Stomach (tissue), 9 donors: Measurements from ENCODE around the gene PARVB. TPM values are rescaled to one million over a fixed set of nuclear protein-coding genes. Genes with fewer than 3 reads are reported as not detected.

Experiments
- DNase-seq, 2 donors: peaks; one replicate each; pipeline versions ENCODE4 v3.0.0 to v3.0.0-alpha.2; 2013 to 2019
- H3K27ac ChIP-seq, 5 donors: fragments of 200-600 bp in 4 of 5; sonication (generic) in 4 of 5; one replicate each; pipeline ENCODE4 v1.5.1; 2013 to 2019; ENCODE audit warnings: mild to moderate bottlenecking in 1 of 5, moderate library complexity in 1 of 5
- H3K27me3 ChIP-seq, 3 donors: fragments of 200-600 bp; sonication (generic); one replicate each; pipeline ENCODE4 v1.5.1; 2017 to 2019; ENCODE audit warnings: mixed run types in 1 of 3
- H3K36me3 ChIP-seq, 4 donors: fragments of 200-600 bp; sonication (generic); 1 replicate in 3 of 4; 2 replicates in 1 of 4; pipeline ENCODE4 v1.5.1; 2016 to 2019
- H3K4me1 ChIP-seq, 4 donors: fragments of 200-600 bp; sonication (generic); one replicate each; pipeline ENCODE4 v1.5.1; 2016 to 2019
- H3K4me3 ChIP-seq, 4 donors: fragments of 200-600 bp; sonication (generic) in 3 of 4; one replicate each; pipeline ENCODE4 v1.5.1; 2016 to 2019; ENCODE audit warnings: mild to moderate bottlenecking in 1 of 4
- H3K9me3 ChIP-seq, 4 donors: fragments of 200-600 bp; sonication (generic); one replicate each; pipeline ENCODE4 v1.5.1; 2016 to 2019
- EP300 ChIP-seq: sonication (generic); formaldehyde crosslinking; IDR thresholded peaks from one replicate; pipeline ENCODE4 v1.6.1; 2017; ENCODE audit warnings: antibody characterized with exemption
- POLR2A ChIP-seq, 4 donors: fragments of 450-650 bp; IDR thresholded peaks; one replicate each; pipeline ENCODE4 v1.6.1; 2016; ENCODE audit warnings: antibody characterized with exemption in 4 of 4, control low read depth in 2 of 4, mild to moderate bottlenecking in 1 of 4, moderate library complexity in 1 of 4
- POLR2AphosphoS5 ChIP-seq, 3 donors: sonication (generic); formaldehyde crosslinking; IDR thresholded peaks; one replicate each; pipeline ENCODE4 v1.6.1; 2016; ENCODE audit warnings: antibody characterized with exemption in 3 of 3
- WGBS, 5 donors: extraction: QIAGEN DNeasy Blood & Tissue Kit in 3 of 5; methylation state at CpG; one replicate each; pipeline versions ENCODE4 v1.1.5 to v1.1.7; 2013 to 2018; 5-methylcytosine and 5-hydroxymethylcytosine counted together
- intact Hi-C: fragments of 100-400 bp; cut with DNase I; formaldehyde crosslinking; loops from one replicate; pipeline ENCODE4 v1.15.1; 2023; ENCODE audit warnings: low total_unique reads
- polyA plus RNA-seq, 3 donors: library from polyadenylated mRNA; stranded (reverse); fragments of 200-250 nt; gene quantifications; one replicate each; pipeline ENCODE4 v1.2.3, GENCODE V29; 2013
- total RNA-seq, 5 donors: library from RNA; depleted of rRNA; stranded (reverse); fragments of >200 nt; gene quantifications; one replicate each; pipeline versions ENCODE4 v1.1.0 to v1.2.3, GENCODE V29; 2014 to 2016
- TF ChIP-seq, protein P1 (sequence below), 7 experiments: fragments of 450-650 bp in 4 of 7; fragments of 200-600 bp in 3 of 7; sonication (generic) in 3 of 7; IDR thresholded peaks; one replicate each; pipeline ENCODE4 v1.5.1; 2016 to 2019; ENCODE audit warnings: antibody characterized with exemption in 7 of 7, control low read depth in 2 of 7, mild to moderate bottlenecking in 1 of 7
- donor health status: healthy with polysubstance abuse.
- donor health status: Bipolar disorder and iron deficiency.
- donor health status: healthy.

PARVB gene
- total and polyA plus RNA-seq, 8 donors, result 2.9 to 143 (median 19.1) TPM

DNA sequence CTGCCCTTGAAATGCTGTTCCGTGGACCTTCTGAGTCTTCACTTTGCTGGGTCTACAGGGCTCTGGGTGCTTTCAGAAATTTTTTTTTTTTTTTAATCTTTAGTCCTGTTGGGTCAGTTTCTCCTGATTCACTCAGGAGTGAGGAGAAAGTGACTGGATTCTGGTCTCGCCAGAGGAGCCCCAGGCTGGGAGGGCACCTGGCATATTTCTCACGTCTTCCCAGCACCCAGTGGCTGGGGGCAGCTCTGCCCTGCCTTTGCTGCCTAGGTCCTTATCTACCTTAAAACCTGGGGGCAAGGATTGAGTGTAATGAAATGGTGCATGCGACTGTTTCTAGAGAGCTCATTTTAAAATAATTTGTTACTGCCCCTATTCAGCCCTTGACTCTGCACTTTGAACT is 45.5 kb upstream of the PARVB start:
- no peak for DNase-seq
- H3K36me3 ChIP-seq, result peaks cover 78 to 100% (median 99%) of the 10 kb centered on the region in 4 donors
- H3K4me3 ChIP-seq, result no peak overlapping the region
- H3K27me3 ChIP-seq, result no peaks in the 10 kb centered on the region
- WGBS, 5 donors, result 84 to 96% (median 89%) methylated on average over 4 of the region's 4 CpGs
- no peak for TF ChIP-seq POLR2A (IDR thresholded peaks at IDR 0.05)
- no peak for TF ChIP-seq EP300
- TF ChIP-seq, protein P1, sequence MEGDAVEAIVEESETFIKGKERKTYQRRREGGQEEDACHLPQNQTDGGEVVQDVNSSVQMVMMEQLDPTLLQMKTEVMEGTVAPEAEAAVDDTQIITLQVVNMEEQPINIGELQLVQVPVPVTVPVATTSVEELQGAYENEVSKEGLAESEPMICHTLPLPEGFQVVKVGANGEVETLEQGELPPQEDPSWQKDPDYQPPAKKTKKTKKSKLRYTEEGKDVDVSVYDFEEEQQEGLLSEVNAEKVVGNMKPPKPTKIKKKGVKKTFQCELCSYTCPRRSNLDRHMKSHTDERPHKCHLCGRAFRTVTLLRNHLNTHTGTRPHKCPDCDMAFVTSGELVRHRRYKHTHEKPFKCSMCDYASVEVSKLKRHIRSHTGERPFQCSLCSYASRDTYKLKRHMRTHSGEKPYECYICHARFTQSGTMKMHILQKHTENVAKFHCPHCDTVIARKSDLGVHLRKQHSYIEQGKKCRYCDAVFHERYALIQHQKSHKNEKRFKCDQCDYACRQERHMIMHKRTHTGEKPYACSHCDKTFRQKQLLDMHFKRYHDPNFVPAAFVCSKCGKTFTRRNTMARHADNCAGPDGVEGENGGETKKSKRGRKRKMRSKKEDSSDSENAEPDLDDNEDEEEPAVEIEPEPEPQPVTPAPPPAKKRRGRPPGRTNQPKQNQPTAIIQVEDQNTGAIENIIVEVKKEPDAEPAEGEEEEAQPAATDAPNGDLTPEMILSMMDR (IDR thresholded peaks at IDR 0.05), result no peak
- no peak for TF ChIP-seq POLR2AphosphoS5 (IDR thresholded peaks at IDR 0.05)
- intact Hi-C loops, result no loop called here
- H3K9me3 ChIP-seq, result no peaks in the 10 kb centered on the region
- H3K27ac ChIP-seq, result no peak overlapping the region
- no peaks in the 10 kb centered on the region for H3K4me1 ChIP-seq

DNA sequence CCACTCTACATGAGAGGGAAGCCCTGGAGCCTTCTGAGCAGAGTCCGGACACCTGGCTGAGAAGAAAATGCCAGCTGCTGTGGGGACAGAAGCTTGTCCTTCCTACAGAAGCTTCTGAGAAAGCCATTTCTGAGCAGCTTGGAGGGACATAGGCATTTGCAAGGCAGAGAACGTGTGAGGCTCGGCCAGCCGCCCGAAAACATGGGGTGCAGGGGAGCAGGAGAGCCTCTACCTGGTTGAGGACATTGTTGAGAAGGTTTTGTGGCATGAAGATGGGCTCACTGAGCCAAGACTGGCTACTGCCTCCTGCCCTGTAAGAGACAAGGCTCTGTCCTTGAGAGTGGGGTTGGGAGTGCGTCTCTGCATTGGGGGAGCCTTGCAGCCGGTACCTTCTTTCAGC is 43.5 kb upstream of the PARVB start:
- intact Hi-C loops, result no loop called here
- no peak overlapping the region for H3K4me3 ChIP-seq
- H3K4me1 ChIP-seq, result no peaks in the 10 kb centered on the region
- H3K9me3 ChIP-seq, result no peaks in the 10 kb centered on the region
- peaks cover 78 to 100% (median 99%) of the 10 kb centered on the region in 4 donors for H3K36me3 ChIP-seq
- H3K27me3 ChIP-seq, result no peaks in the 10 kb centered on the region
- H3K27ac ChIP-seq, result no peak overlapping the region
- DNase-seq, result no peak
- TF ChIP-seq, protein P1 (IDR thresholded peaks at IDR 0.05), result no peak
- TF ChIP-seq POLR2AphosphoS5 (IDR thresholded peaks at IDR 0.05), result no peak
- no peak for TF ChIP-seq EP300
- no peak for TF ChIP-seq POLR2A (IDR thresholded peaks at IDR 0.05)
- WGBS, 5 donors, result 91 to 99% (median 97%) methylated on average over 6 to 7 of the region's 7 CpGs

DNA sequence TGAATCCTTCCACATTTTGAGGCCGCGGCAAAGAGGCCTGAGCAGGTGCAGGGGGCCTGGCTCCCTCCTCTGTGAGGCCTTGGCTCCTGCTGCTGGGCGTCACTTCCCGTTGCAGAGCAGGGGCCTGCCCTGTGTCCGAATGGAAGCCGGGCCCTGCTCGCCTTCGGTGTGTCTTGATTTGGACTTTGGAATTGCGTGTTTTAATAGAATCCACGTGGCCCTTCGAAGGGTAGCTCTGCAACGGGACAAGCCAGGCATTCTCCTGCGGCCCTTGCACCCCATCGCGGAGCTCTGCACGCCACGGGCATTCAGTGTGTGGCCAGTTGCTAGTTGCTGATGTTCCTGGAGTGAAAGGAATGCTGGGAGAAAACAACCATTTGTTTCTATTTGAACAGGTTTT is 43.1 kb upstream of the PARVB start:
- TF ChIP-seq POLR2AphosphoS5 (IDR thresholded peaks at IDR 0.05) (no peak), POLR2A (IDR thresholded peaks at IDR 0.05) (no peak)
- Histone ChIP-seq H3K4me3 (no peak overlapping the region), H3K27me3 (no peaks in the 10 kb centered on the region), H3K36me3 (peaks cover 75 to 100% (median 99%) of the 10 kb centered on the region in 4 donors), H3K27ac (no peak overlapping the region), H3K9me3 (no peaks in the 10 kb centered on the region), H3K4me1 (no peaks in the 10 kb centered on the region)
- 69 to 92% (median 76%) methylated on average over 8 to 17 of the region's 17 CpGs for WGBS, 5 donors
- intact Hi-C loops, result no loop called here
- DNase-seq, result no peak

DNA sequence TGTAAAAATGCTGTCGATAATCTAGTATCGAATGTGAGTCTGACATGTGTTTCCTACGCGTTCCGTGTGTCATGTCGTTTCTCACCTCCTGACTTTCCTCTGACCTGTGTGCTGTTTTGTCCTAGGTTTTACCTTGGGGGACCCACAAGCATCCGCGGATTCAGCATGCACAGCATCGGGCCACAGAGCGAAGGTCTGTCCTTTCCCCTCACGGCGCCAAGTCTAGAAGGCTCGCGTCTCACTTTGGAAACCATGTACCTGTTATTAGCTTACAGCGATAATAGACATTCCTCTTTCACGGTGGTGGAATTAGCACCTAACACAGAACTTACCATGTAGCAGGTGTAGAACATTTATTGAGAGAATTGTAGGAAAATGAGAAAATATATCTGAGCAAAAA is 40.3 kb upstream of the PARVB start:
- Histone ChIP-seq H3K4me3 (no peak overlapping the region), H3K36me3 (peaks cover 51 to 100% (median 98%) of the 10 kb centered on the region in 4 donors), H3K4me1 (no peaks in the 10 kb centered on the region), H3K27ac (no peak overlapping the region), H3K27me3 (no peaks in the 10 kb centered on the region), H3K9me3 (no peaks in the 10 kb centered on the region)
- 94 to 98% (median 97%) methylated on average over 16 of the region's 16 CpGs for WGBS, 5 donors
- TF ChIP-seq POLR2AphosphoS5 (IDR thresholded peaks at IDR 0.05) (no peak), EP300 (no peak), POLR2A (IDR thresholded peaks at IDR 0.05) (no peak)
- TF ChIP-seq, protein P1 (IDR thresholded peaks at IDR 0.05), result no peak
- intact Hi-C loops, result no loop called here
- DNase-seq, result no peak

DNA sequence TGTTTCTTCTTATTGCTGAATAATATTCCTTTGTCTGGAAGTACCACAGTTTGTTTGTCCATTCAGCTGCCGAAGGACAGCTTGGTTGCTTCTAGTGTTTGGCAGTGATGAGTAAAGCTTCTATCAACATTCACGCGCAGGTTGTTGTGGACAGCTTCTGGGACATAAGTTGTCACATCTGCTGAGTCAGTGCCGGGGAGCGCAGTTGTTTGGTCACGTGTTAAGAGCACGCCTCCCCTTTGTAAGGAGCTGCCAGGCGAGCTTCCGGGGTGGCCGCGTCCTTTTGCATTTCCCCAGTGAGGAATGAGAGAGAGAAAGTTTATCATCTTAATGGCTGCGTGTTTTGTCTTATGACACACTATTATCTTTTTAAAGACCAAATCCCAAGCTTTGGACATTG is 38.6 kb upstream of the PARVB start:
- Histone ChIP-seq H3K4me3 (no peak overlapping the region), H3K9me3 (no peaks in the 10 kb centered on the region), H3K27me3 (no peaks in the 10 kb centered on the region), H3K36me3 (peaks cover 52 to 100% (median 98%) of the 10 kb centered on the region in 4 donors), H3K27ac (no peak overlapping the region), H3K4me1 (no peaks in the 10 kb centered on the region)
- whole genome bisulfite sequencing, 5 donors, result 84 to 89% (median 86%) methylated on average over 12 of the region's 12 CpGs
- no peak for TF ChIP-seq POLR2A (IDR thresholded peaks at IDR 0.05)
- intact Hi-C loops, result no loop called here
- no peak for DNase-seq
